Retinal pigment epithelial cell (primary cell): Measurements from ENCODE around the gene UBAC2.

Experiments
- DNase-seq: peaks from one replicate; pipeline ENCODE4 v3.0.0-alpha.2; 2010; ENCODE audit warnings: low read depth
- H3K4me3 ChIP-seq: 2 replicates; pipeline ENCODE4 v1.5.1; 2011; ENCODE audit warnings: mild to moderate bottlenecking, low read length, control low read depth, moderate library complexity
- TF ChIP-seq, protein P1 (sequence below): conservative IDR thresholded peaks from 2 replicates; pipeline ENCODE4 v1.5.1; 2011; ENCODE audit warnings: low read depth, low read length, control low read depth, inconsistent platforms

Gene UBAC2

DNA sequence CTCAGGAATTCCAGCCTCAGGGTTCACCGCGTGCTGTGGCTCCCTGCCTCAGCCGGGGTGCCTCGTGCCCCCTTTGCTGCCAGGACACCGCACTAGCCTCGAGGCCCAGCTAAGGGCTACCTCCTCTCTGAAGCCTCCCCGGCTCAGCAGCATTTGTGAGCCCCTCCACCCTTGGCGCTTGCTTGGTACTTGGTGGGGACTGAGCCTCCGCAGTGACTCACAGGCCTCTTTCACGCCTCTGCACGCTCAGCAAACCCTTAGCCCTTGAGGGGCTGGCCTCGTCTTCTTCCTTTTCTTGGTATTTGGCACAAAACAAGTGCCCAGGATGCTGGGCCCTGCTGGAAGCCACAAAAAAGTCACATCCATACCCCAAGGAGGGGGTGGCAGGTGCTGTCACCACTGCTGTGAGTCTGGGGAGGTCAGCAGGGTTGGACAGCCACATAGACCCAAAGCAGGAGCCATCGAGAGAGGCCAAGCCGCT, 215.2 kb downstream of the UBAC2 start:
- TF ChIP-seq, protein P1, sequence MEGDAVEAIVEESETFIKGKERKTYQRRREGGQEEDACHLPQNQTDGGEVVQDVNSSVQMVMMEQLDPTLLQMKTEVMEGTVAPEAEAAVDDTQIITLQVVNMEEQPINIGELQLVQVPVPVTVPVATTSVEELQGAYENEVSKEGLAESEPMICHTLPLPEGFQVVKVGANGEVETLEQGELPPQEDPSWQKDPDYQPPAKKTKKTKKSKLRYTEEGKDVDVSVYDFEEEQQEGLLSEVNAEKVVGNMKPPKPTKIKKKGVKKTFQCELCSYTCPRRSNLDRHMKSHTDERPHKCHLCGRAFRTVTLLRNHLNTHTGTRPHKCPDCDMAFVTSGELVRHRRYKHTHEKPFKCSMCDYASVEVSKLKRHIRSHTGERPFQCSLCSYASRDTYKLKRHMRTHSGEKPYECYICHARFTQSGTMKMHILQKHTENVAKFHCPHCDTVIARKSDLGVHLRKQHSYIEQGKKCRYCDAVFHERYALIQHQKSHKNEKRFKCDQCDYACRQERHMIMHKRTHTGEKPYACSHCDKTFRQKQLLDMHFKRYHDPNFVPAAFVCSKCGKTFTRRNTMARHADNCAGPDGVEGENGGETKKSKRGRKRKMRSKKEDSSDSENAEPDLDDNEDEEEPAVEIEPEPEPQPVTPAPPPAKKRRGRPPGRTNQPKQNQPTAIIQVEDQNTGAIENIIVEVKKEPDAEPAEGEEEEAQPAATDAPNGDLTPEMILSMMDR, result no peak
- no peak for DNase-seq
- no peak overlapping the region for H3K4me3 ChIP-seq

GRCh38 chr13:99416411-99417121, 215.9 kb downstream of the UBAC2 start:
- no peak overlapping the region for H3K4me3 ChIP-seq

GRCh38 chr13:99417201-99418102, 216.8 kb downstream of the UBAC2 start:
- TF ChIP-seq, protein P1, result no peak
- no peak overlapping the region for H3K4me3 ChIP-seq
- DNase-seq, result no peak

More at GRCh38 chr13:99416411-99417121, 215.9 kb downstream of the UBAC2 start:
- TF ChIP-seq, protein P1, result no peak
- DNase-seq, result no peak

DNA sequence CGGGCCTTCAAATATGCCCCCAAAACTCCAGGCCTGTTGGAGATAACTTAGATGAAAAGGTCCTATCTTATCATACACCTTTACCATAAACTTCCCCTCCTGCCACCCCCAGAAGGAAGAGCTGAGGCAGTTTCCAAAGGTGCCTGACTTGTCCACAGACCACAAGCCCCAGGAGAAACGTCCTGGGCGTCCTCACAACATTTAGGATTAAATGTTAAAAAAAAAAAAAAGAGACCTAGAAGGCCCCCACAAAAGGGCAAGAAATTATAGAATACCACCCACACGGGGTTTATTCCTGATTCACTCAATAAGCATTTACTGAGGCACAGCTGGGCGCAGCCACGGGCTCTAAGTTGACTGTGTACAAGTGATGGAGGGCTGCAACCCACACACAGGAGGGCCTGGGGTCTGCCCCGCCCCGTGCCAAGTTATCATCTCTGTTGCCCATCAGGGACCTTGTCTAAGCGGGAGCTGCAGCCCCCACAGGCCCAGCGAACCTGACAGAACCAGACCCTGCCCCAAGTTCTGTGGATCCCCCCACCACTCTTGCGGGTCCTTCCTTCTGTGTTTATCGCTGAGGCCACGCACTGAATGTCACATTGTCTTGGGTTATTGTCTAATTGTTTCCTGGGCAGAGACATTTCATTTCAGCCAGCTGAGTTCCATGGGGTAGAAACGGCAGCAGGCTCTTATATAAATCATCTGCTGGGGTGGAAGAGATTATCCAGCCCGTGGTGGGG, 217.6 kb downstream of the UBAC2 start:
- H3K4me3 ChIP-seq, result no peak overlapping the region
- no peak for DNase-seq
- TF ChIP-seq, protein P1, result no peak

DNA sequence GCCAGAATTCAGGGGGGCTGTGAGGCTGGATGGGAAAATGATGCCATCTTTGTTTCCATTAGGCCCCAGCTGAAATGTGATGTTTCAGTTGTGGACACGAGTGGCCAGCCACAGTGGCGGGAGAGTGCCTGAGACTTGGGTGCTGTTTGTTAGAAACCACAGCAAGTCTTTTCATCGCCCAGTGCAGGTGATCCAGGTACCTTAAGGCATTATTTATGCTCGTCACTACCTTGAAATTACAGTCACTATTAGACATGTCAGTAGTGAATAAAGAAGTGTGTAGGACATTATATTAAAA, 218.1 kb downstream of the UBAC2 start:
- DNase-seq, result no peak
- no peak overlapping the region for H3K4me3 ChIP-seq
- TF ChIP-seq, protein P1, result no peak

DNA sequence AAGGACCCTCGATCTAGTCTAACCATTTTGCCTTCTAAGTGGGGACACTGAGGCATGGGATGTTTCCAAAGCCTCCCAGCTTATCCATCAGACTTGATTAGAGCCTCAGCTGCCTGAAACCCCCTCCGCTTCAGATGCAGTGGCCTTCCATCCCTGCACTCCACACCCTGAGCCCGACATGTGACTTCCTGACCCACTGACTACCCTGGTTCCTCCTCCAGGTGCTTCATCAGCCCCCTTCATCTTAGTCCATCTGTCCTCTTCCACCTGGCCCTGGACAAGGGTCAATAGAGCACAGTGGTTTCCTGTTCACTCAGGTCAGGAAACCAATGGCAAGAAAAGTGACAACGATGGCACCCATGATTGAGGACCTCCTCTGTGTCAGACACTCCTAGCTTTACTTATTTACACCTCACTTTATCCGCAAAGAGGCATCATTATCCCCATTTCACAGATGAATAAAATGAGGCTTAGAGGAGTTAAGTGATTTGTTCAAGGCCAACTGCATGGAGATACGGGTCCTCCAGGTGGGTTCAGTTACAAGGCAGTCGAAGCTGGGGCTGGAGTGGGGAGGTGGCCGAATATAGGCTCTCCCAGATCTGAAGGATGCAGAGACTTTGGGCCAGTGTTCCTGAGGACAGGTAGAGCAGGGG, 219.1 kb downstream of the UBAC2 start:
- DNase-seq, result no peak
- TF ChIP-seq, protein P1, result no peak
- no peak overlapping the region for H3K4me3 ChIP-seq
